Stimulated activated CD4-positive, alpha-beta T cell treated with anti-CD3 and anti-CD28 coated beads, Interleukin-1b, Interleukin-23, amount 100 ng/mL, for 24 hours (primary cell): Measurements from ENCODE around the gene NCK2.

Source experiments
- DNase-seq, 4 experiments: peaks; one replicate each; pipeline ENCODE4 v3.0.0-alpha.2; 2020; ENCODE audit warnings: low read depth in 4 of 4, low spot score in 1 of 4

The NCK2 gene

GRCh38 chr2:105744909-105745853 lies at the start of gene NCK2:
TSS of gene NCK2 (plus strand) at chr2:105744912. CDS start at chr2:105855064, 110,152 bp downstream.
- no peak for DNase-seq

GRCh38 chr2:105697781-105698449 lies 46.8 kb upstream of the NCK2 start:
- no peak for DNase-seq

GRCh38 chr2:105698820-105699219 lies 45.9 kb upstream of the NCK2 start:
- no peak for DNase-seq

- DNase-seq, result no peak
These were observed 43.7 kb upstream of the NCK2 start for GRCh38 chr2:105701042-105701441.

- DNase-seq, result no peak
These were observed 36.0 kb upstream of the NCK2 start for GRCh38 chr2:105708697-105709096.

- DNase-seq, result no peak
These were observed 33.3 kb upstream of the NCK2 start for GRCh38 chr2:105711394-105711793.

- no peak for DNase-seq
These were observed 32.4 kb upstream of the NCK2 start for GRCh38 chr2:105712166-105712915.

- DNase-seq, result no peak
These were observed 31.6 kb upstream of the NCK2 start for GRCh38 chr2:105712981-105713596.

GRCh38 chr2:105714141-105714540 lies 30.6 kb upstream of the NCK2 start:
- DNase-seq, result no peak

GRCh38 chr2:105718846-105719481 lies 25.7 kb upstream of the NCK2 start:
- no peak for DNase-seq

GRCh38 chr2:105721991-105722511 lies 22.7 kb upstream of the NCK2 start:
- no peak for DNase-seq

GRCh38 chr2:105722726-105723297 lies 21.9 kb upstream of the NCK2 start:
- DNase-seq, result no peak

GRCh38 chr2:105723431-105723830 lies 21.3 kb upstream of the NCK2 start:
- DNase-seq, result no peak

GRCh38 chr2:105725388-105725787 lies 19.3 kb upstream of the NCK2 start:
- DNase-seq, result no peak

- no peak for DNase-seq
These were observed 14.5 kb upstream of the NCK2 start for GRCh38 chr2:105730170-105730569.

GRCh38 chr2:105731511-105731910 lies 13.2 kb upstream of the NCK2 start:
- no peak for DNase-seq

GRCh38 chr2:105732101-105732500 lies 12.6 kb upstream of the NCK2 start:
- DNase-seq, result no peak

GRCh38 chr2:105732955-105733607 lies 11.6 kb upstream of the NCK2 start:
- DNase-seq, result no peak

- no peak for DNase-seq
These were observed 10.8 kb upstream of the NCK2 start for GRCh38 chr2:105733875-105734274.
